Neural cell (in vitro differentiated cells): ENCODE measurements around the gene IFNGR1.

Experiments used
- EZH2 ChIP-seq: fragments of 200-600, 300-800 bp; shearing (Covaris generic), sonication (generic); IDR thresholded peaks from 2 replicates; pipeline ENCODE4 v1.6.1; 2014; ENCODE audit warnings: antibody characterized with exemption, low read length, borderline replicate concordance, mild to moderate bottlenecking; ENCODE audit not compliant: insufficient read depth, poor library complexity, severe bottlenecking
- MXI1 ChIP-seq: fragments of 450-650 bp; conservative IDR thresholded peaks from 2 replicates; pipeline ENCODE4 v1.6.1; 2014; ENCODE audit warnings: antibody characterized with exemption, mild to moderate bottlenecking; ENCODE audit not compliant: poor library complexity, severe bottlenecking
- POLR2AphosphoS5 ChIP-seq: IDR thresholded peaks from 2 replicates; pipeline ENCODE4 v1.6.1; 2012
- RAD21 ChIP-seq: fragments of 450-650 bp; conservative IDR thresholded peaks from 2 replicates; pipeline ENCODE4 v1.6.1; 2014; ENCODE audit warnings: antibody characterized with exemption, mild to moderate bottlenecking, moderate library complexity
- TF ChIP-seq, protein P1 (sequence below): fragments of 450-650 bp; IDR thresholded peaks from 2 replicates; pipeline ENCODE4 v1.5.1; 2014; ENCODE audit warnings: antibody characterized with exemption, mild to moderate bottlenecking, moderate library complexity; ENCODE audit not compliant: poor library complexity, severe bottlenecking
- TF ChIP-seq, protein P2 (sequence below): IDR thresholded peaks from 2 replicates; pipeline ENCODE4 v1.6.1; 2012; ENCODE audit warnings: borderline replicate concordance

DNA sequence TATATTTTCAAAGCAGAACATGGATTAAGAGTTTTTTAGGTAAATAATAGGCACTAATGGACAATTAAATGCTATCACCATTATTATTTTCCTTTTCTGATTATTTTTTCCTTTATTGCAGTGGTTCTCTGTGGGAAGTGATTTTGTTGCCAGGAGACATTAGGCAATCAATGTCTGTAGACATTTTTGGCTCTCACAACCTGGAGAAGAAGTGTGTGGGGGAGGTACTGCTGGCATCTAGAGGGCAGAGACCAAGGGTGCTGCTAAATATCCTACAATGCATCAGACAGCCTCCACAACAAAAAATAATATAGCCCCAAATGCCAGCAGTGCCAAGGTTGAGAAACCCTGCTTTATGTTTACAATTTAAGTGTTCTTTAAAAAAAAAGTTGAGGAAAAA lies 8.3 kb downstream of the IFNGR1 start:
- no peak for TF ChIP-seq EZH2
- TF ChIP-seq, protein P1, sequence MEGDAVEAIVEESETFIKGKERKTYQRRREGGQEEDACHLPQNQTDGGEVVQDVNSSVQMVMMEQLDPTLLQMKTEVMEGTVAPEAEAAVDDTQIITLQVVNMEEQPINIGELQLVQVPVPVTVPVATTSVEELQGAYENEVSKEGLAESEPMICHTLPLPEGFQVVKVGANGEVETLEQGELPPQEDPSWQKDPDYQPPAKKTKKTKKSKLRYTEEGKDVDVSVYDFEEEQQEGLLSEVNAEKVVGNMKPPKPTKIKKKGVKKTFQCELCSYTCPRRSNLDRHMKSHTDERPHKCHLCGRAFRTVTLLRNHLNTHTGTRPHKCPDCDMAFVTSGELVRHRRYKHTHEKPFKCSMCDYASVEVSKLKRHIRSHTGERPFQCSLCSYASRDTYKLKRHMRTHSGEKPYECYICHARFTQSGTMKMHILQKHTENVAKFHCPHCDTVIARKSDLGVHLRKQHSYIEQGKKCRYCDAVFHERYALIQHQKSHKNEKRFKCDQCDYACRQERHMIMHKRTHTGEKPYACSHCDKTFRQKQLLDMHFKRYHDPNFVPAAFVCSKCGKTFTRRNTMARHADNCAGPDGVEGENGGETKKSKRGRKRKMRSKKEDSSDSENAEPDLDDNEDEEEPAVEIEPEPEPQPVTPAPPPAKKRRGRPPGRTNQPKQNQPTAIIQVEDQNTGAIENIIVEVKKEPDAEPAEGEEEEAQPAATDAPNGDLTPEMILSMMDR, result no peak
- TF ChIP-seq RAD21, result no peak
- no peak for TF ChIP-seq POLR2AphosphoS5
- TF ChIP-seq, protein P2, sequence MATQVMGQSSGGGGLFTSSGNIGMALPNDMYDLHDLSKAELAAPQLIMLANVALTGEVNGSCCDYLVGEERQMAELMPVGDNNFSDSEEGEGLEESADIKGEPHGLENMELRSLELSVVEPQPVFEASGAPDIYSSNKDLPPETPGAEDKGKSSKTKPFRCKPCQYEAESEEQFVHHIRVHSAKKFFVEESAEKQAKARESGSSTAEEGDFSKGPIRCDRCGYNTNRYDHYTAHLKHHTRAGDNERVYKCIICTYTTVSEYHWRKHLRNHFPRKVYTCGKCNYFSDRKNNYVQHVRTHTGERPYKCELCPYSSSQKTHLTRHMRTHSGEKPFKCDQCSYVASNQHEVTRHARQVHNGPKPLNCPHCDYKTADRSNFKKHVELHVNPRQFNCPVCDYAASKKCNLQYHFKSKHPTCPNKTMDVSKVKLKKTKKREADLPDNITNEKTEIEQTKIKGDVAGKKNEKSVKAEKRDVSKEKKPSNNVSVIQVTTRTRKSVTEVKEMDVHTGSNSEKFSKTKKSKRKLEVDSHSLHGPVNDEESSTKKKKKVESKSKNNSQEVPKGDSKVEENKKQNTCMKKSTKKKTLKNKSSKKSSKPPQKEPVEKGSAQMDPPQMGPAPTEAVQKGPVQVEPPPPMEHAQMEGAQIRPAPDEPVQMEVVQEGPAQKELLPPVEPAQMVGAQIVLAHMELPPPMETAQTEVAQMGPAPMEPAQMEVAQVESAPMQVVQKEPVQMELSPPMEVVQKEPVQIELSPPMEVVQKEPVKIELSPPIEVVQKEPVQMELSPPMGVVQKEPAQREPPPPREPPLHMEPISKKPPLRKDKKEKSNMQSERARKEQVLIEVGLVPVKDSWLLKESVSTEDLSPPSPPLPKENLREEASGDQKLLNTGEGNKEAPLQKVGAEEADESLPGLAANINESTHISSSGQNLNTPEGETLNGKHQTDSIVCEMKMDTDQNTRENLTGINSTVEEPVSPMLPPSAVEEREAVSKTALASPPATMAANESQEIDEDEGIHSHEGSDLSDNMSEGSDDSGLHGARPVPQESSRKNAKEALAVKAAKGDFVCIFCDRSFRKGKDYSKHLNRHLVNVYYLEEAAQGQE, result no peak
- no peak for TF ChIP-seq MXI1
